Retinal pigment epithelial cell (primary cell): Measurements from ENCODE around the gene EPB41.

Experiments
- DNase-seq: peaks from one replicate; pipeline ENCODE4 v3.0.0-alpha.2; 2010; ENCODE audit warnings: low read depth
- H3K4me3 ChIP-seq: 2 replicates; pipeline ENCODE4 v1.5.1; 2011; ENCODE audit warnings: mild to moderate bottlenecking, low read length, control low read depth, moderate library complexity
- TF ChIP-seq, protein P1 (sequence below): conservative IDR thresholded peaks from 2 replicates; pipeline ENCODE4 v1.5.1; 2011; ENCODE audit warnings: low read depth, low read length, control low read depth, inconsistent platforms

Gene EPB41

DNA sequence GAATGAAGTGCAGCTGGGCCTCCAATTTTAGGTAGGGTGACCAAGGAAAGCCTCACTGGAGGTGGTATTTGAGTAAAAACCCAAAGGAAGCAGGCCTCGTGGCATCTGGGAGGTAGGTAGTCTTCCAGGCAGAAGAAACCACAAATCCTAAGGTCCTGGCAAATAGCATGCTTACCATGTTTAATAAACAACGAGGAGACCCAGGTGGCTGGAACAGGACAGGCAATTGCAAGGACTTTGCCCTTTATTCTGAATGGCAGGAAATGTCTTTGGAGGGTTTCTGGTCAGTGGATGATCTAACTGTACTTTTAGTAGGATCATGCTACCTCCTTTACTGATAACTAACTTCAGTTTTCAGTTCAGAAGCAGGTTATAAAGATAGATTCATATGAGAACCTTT lies 52.2 kb downstream of the EPB41 start:
- TF ChIP-seq, protein P1, sequence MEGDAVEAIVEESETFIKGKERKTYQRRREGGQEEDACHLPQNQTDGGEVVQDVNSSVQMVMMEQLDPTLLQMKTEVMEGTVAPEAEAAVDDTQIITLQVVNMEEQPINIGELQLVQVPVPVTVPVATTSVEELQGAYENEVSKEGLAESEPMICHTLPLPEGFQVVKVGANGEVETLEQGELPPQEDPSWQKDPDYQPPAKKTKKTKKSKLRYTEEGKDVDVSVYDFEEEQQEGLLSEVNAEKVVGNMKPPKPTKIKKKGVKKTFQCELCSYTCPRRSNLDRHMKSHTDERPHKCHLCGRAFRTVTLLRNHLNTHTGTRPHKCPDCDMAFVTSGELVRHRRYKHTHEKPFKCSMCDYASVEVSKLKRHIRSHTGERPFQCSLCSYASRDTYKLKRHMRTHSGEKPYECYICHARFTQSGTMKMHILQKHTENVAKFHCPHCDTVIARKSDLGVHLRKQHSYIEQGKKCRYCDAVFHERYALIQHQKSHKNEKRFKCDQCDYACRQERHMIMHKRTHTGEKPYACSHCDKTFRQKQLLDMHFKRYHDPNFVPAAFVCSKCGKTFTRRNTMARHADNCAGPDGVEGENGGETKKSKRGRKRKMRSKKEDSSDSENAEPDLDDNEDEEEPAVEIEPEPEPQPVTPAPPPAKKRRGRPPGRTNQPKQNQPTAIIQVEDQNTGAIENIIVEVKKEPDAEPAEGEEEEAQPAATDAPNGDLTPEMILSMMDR = no peak
- DNase-seq = no peak
- H3K4me3 ChIP-seq = no peak overlapping the region

DNA sequence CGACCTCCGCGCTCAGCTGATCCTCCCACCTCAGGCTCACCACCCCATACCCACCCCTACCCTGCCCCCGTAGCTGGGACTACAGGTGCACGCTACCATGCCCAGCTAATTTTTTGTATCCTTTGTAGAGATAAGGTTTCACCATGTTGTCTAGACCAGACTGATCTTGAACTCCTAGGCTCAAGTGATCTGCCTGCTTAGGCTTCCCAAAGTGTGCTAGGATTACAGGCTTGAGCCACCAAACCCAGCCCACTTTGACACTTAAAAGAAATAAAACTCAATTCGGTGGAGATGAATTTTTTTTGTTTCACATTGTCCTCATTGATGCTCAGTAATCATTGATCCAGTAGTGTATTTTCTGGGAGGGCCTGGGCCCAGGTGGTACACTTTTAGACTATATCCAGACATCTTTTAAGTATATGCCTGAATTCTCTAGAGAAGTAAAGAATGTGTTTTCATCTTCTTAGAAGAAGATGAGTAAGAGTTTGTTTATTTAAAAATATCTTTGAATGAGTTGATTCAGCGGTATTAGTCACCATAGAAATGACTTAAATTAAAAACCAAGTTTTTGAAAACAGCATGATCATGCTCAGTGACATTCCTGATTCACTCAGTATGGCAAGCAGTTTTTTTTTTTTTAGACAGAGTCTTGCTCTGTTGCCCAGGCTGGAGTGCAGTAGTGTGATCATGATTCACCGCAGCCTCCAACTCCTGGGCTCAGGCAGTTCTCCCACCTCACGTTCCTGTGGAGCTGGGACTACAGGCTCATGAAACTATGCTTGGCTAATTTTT lies 57.8 kb downstream of the EPB41 start:
- no peak overlapping the region for H3K4me3 ChIP-seq
- TF ChIP-seq, protein P1 = no peak
- DNase-seq = peak; percentile 38

DNA sequence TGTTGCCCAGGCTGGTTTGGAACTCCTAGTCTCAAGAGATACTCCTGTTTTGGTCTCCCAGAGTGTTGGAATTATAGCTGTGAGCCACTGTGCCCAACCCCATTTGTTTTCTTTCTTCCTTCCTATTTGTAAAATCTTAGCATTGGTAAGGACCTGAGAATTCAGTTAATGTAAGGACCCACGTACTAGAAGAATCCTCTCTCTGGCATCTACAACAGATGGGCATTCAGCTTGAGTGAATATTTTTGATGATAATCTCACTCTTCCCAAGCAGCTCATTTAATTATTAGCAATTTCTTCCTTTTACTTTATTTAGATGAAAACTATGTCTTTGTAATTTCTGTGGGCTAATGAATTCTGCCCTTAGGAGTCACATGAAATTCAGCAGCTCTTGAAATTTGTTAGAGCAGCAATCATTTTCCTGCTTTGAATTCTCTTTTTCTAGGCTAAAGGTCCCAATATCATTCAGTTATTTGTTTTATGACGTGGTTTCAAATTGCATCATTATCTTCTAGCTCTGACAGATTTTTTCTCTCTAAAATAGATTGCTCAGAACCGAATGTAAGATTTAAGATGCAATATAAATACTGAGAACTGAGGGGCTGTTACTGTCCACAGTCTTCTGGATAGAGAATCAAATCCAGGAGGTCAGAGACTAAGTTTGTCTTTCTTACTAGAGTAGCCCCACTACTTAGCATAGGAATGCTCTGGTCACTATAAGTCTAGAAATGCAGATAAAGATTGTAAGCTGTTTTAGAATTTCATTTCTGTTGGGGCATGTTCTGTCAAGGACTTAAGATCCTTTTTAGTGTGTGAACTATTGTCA lies 59.4 kb downstream of the EPB41 start:
- no peak overlapping the region for H3K4me3 ChIP-seq
- DNase-seq = no peak
- TF ChIP-seq, protein P1 = no peak

DNA sequence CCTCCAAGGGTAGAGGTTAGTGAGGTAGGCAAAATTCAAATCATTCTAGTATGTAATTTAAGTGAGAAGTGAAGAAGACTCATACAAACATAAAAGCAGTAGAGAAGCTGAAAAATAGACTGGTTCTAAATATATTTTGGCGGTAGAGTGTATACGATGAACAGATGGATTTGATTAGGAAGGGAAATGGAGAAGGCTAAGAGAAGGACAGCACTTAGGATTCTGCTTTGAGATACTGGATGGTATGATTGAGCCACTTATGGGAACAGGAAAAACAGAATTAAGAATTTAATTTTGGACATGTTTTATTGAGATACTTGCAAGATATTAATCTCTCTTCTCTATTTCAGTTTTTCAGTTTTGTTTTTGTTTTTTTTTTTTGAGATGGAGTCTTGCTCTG lies 60.1 kb downstream of the EPB41 start:
- DNase-seq = no peak

DNA sequence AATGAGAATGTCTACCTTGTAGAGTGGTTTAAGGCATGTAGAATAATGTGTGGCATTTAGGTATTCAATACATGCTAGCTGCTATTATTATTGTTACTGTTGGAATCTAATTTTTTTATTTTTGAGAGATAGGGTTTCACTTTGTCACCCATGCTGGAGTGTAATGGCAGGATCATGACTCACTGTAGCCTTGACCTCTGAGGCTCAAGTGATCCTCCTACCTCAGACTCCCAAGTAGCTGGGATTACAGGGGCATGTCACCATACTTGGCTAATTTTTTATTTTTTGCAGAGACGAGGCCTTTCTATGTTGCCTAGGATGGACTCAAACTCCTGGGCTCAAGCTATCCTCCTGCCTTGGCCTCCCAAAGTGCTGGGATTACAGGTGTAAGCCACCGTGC lies 61.9 kb downstream of the EPB41 start:
- DNase-seq = no peak
- TF ChIP-seq, protein P1 = no peak
- no peak overlapping the region for H3K4me3 ChIP-seq

More for the DNA sequence above, 60.1 kb downstream of the EPB41 start:
- no peak overlapping the region for H3K4me3 ChIP-seq
- TF ChIP-seq, protein P1 = no peak

DNA sequence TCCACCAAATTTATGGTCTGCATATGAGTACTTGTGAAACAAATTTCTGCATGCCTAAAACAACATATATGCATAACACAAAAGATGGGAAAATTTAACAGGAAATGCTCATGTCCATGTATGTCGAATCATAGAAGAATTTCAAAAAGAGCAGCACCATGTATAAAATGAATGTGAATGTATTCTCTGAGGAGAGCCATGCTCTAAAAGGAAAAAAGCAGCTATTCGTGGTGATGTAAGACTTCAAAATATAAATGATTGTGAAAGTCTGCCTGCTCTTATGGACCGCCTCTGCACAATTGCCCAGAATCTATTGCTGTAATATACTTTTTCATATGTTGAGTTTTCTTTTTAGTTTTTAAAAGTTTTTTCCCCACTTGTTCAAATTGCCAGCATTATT lies 66.8 kb downstream of the EPB41 start:
- DNase-seq = no peak
- H3K4me3 ChIP-seq = no peak overlapping the region
- TF ChIP-seq, protein P1 = no peak
